Measurements from ENCODE around the gene CETP.
"Not testable (repeated sequence)": the region's sequence is repeated elsewhere in the genome, so short reads cannot be mapped to it uniquely, and the experiment has no call there.

Gene CETP

DNA sequence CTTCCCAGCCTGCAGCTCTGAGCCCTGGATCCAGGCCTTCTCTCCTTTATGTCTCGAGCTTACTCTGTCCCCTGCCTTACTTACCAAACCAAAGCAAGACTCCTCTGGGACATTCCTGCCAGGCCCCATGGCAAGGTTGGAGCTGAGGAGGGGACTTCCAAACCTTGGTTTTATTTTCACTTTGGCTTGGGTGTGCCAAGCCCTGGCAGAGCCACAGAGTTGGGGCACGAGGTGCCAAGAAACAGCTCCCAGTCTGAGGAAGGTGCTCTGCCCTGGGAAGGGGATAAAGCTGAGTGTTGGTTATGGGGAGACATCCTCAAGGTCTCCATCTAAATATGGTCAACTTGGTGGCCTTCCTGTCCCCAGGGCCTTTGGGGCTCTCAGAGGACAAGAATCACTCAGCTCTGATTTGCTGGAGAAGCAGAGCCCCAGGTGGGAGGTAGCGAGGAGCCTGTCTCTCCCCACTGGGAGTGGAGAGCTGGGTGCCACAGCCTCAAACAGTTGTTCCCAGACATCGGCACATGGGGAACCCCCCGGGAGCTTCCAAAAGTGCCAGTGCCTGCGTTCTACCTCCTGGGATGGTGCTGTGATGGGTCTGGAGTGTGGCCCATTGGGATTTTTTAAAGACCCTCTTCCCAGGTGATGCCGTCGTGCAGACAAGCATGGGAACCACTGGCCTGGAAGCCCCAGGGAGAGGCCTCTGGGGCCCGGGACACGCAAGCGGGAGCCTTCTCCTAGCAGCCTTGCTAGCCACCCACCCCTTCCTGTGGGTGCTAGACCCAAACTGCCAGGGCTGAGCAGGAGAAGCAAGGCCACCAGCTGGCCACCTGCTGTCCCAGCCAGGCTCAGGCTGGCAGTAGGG, 37.9 kb downstream of the CETP start:
- no peak for DNase-seq (ENCODE audit: low read depth)
- no peak for TF ChIP-seq CTCF (IDR thresholded peaks at IDR 0.05; ENCODE audit: control insufficient read depth, extremely low read depth, insufficient read depth)
- no peak overlapping the region for H3K4me3 ChIP-seq (ENCODE audit: low read depth, low read length)

GRCh38 chr16:57000271-57001025, 38.7 kb downstream of the CETP start:
- H3K4me3 ChIP-seq (ENCODE audit: low read depth, low read length) = no peak overlapping the region
- DNase-seq (ENCODE audit: low read depth) = no peak
- no peak for TF ChIP-seq CTCF (IDR thresholded peaks at IDR 0.05; ENCODE audit: control insufficient read depth, extremely low read depth, insufficient read depth)

DNA sequence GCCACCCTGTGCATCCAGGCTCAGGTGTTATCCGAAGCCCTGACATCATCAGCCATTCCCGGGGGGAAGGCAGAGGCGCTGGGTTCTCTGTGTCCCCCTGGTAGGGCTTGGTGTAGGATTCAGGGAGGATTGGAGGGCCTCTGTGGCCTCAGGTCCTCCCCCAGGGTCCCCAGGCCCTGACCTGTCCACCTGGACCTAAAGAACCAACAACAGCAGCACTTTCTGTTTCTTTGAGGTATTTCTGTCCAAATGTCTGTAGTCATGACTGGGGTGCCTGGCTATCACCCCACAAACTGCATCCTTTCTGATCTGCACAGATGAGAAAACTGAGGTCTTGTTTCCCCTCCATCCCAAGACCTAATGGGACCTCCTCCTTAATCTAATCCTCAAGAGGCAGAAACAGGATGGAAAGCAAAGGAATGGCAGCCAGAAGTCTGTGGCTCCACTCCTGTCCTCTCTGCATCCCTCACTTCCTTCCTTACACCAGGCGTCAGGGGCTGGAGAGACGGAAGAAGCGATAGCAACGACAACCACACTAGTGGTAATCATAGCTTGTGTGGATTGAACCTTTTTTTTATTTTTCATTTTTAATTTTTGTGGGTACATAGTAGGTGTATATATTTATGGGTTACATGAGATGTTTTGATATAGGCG, 39.4 kb downstream of the CETP start:
- no peak overlapping the region for H3K4me3 ChIP-seq (ENCODE audit: low read depth, low read length)
- no peak for TF ChIP-seq CTCF (IDR thresholded peaks at IDR 0.05; ENCODE audit: control insufficient read depth, extremely low read depth, insufficient read depth)
- DNase-seq (ENCODE audit: low read depth) = no peak

- DNase-seq (ENCODE audit: low read depth) = no peak
- no peak overlapping the region for H3K4me3 ChIP-seq (ENCODE audit: low read depth, low read length)
- TF ChIP-seq CTCF (IDR thresholded peaks at IDR 0.05; ENCODE audit: control insufficient read depth, extremely low read depth, insufficient read depth) = no peak
These were observed 42.0 kb downstream of the CETP start for GRCh38 chr16:57003439-57004386.

DNA sequence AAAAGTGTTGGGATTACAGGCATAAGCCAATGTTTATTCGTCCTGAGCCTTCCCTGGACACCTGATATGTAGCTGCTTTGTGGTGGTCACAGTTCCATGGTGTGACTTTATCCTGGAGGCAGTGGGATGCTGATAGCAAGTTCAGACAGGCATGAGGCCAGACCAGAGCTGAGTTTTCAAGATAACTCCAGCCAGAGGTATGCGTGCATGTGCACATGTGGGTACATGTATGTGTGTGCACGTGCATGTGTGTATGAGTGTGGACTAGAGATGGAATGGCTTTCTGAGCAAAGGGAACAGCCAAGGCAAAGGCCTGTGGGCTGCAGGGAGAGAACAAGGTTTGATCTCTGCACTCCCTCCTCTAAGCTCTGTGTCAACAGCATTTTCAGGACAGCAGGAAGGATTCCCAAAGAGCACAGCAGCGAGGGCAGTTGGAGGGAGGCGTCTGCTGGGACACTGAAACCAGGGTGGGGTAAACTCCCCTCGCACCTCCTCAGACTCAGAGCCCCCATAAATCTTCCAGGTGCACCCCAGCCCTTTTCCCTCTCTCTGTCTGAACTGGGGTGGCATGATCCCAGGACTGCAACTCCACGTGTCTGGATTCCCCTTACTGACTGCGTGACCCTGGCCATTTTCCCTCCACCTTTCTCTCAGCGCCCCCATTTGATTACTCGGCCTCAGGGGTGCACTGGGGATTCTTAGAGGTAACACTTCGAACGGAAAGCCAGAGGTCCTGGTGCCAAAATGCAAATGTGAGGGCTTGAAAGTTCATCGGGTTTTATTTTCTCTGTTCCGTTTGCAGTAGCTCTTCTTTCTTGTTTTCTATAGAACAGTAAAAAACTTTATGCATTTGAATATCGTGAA, 42.9 kb downstream of the CETP start:
- H3K4me3 ChIP-seq (ENCODE audit: low read depth, low read length) = no peak overlapping the region
- no peak for DNase-seq (ENCODE audit: low read depth)
- TF ChIP-seq CTCF (IDR thresholded peaks at IDR 0.05; ENCODE audit: control insufficient read depth, extremely low read depth, insufficient read depth) = no peak

- not testable (repeated sequence) for DNase-seq (ENCODE audit: low read depth); H3K4me3 ChIP-seq (ENCODE audit: low read depth, low read length)
These were observed 43.8 kb downstream of the CETP start for GRCh38 chr16:57005597-57005996.
